Measurements from ENCODE around the gene CAPN2.
"Not testable (repeated sequence)": the region's sequence is repeated elsewhere in the genome, so short reads cannot be mapped to it uniquely, and the experiment has no call there.

The CAPN2 gene

DNA sequence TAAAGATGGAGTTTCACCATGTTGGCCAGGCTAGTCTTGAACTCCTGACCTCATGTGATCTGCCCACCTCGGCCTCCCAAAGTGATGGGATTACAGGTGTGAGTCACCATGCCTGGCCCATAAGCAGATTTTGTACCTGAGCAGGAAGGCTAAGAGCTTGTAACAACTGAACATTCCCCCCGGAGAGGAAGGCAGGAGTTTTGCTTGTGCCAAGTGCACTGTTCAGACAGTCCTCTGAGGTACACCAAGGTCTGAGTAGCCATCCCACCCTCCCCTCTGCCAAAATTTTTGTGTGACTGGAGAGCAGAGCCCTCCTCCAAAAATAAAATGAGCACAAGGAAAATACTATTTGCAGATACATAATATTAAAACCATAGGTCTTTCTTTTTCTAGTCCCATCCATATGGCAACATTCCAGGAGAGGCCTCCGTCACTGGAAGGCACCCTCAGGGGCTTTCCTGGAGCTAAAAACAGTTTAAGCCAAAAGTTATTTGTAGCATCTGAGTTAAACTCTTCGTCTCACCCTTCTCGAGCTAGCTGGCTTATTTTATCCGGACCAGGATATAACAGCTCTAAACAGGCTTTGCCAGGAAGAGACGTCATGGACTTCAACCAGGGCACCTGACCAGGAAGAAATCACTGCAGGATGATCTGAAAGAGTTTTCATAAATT lies 27.2 kb downstream of the CAPN2 start:
- peak; percentile 13 for DNase-seq

GRCh38 chr1:223740038-223740736 lies 27.8 kb downstream of the CAPN2 start:
- not testable (repeated sequence) for DNase-seq

GRCh38 chr1:223741861-223742260 lies 29.5 kb downstream of the CAPN2 start:
- peak; percentile 73 for DNase-seq

- no peak for DNase-seq
Observed at GRCh38 chr1:223742856-223743517, 30.6 kb downstream of the CAPN2 start.

- DNase-seq, result no peak
Observed at GRCh38 chr1:223745731-223746130, 33.4 kb downstream of the CAPN2 start.

GRCh38 chr1:223747838-223748335 lies 35.5 kb downstream of the CAPN2 start:
- DNase-seq, result no peak

- peak; percentile 38 for DNase-seq
Observed at GRCh38 chr1:223748405-223748772, 36.0 kb downstream of the CAPN2 start.

- peak; percentile 59 for DNase-seq
Observed at GRCh38 chr1:223748773-223749733, 36.7 kb downstream of the CAPN2 start.

DNA sequence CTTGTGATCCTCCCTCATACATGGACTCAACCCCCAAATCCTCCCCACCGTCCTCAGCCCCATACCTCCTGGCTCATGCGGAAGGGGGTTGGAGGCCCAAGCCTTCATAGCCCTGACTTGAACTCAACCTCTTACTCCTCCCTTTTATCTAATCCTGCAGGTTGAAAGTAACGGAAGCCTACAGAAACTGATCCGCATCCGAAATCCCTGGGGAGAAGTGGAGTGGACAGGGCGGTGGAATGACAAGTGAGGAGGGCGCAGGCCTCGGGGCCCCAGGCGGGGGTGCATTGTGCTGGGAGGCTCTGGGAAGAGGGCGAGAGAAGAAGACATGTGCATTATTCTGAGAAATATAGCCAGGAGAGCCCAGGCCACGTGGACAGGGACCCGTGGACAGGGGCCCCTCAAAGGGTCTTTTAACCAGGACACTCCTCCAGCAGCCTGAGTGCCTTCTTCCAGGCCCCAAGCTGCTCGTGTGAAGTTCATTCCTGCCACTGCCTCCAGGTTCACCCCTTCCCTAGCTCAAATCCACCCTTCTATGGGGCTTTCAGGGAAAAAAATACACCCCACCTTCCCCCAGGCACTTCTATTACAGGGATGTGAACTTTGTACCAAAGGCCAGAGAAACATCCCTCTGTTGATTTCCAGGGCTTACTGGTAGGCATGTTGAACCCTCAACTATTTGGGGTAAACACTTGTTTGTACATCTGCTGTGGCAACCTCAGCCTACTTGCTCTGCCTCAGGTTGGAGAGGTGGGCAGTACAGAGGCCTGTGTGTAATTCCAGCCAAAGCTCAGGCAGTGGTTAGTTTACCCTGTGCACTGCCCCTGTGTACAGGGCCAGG lies 38.6 kb downstream of the CAPN2 start:
- DNase-seq, result no peak

GRCh38 chr1:223751696-223752095 lies 39.4 kb downstream of the CAPN2 start:
- DNase-seq, result no peak

GRCh38 chr1:223752721-223753515 lies 40.6 kb downstream of the CAPN2 start:
- DNase-seq, result no peak

DNA sequence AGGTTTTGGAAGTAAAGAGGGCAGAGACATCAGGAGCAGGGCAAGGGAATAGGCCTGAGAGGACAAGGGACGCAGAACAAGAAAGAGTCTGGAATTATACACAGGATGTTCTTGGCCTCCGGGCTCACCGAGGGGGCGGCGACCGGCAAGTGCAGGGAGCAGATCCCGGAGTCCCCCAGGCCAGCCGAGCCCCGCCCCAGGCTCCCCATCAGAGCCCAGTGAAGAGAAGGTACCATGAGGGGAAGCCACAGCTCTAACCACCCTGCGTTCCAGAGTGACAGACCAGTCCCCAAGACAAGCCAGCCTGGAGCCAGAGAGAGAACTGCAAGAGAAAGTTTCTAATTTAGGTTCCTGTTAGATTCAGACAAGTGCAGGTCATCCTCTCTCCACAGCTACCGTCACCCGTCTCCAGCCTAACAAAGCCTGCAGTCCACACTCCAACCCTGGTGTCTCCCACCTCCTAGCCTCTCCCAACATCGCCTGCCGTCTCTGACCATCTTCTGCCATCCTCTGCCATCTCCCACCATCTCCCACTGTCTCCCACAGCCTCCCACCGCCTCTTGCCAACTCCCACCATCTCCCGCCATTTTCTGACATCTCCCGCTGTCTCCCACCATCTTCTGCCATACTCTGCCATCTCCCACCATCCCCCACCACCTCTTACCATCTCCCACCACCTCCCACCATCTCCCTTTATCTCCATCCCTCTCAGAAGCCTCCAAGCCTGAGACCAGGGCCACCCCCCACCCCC lies 42.5 kb downstream of the CAPN2 start:
- DNase-seq, result no peak

GRCh38 chr1:223755432-223755792 lies 43.1 kb downstream of the CAPN2 start:
- DNase-seq, result no peak

GRCh38 chr1:223755992-223756775 lies 43.8 kb downstream of the CAPN2 start:
- no peak for DNase-seq

DNA sequence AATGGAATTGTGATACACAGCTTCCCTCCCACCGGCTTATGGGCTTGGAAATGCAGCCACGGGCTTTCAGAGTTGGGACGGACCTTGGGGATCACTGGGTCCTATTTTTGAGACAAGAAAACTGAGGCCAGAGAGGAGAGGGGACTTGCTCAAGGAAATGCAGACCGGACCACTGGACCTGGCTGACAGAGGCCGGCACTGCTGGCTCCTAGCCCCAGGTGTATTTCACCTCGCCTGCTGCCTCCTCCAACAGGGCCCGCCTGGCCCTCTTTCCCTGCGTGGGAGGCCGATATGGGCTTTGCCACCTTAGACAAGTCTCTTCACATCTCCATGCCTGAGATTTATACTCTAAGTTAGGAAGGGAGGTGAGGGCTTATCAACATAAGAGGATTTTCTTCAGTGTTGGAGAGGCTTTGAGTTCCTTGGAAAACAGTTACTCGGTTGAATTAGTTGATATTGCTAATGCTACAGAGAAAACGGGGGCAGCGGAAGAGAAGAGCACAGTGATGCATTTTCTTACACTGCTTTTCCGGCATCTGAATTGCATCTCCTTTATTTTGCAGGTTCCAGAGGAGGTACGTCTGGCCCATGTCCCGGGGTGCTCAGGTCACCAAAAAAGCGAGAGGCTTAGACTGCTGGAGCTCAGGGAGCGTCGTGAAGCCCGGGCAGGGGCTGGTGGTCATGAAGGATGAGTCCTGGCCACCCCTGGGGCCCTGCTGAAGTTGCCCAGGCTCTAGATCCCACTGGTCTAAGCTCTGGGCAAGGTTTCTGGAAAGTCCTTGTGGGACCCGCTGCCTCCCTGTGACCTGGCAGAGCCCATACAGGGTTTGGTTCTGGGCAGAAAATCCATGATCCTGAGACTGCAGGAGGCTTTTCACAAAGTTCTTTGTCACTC lies 44.7 kb downstream of the CAPN2 start:
- DNase-seq, result no peak

- DNase-seq, result no peak
Observed at GRCh38 chr1:223758734-223759133, 46.4 kb downstream of the CAPN2 start.

- no peak for DNase-seq
Observed at GRCh38 chr1:223759273-223759672, 46.9 kb downstream of the CAPN2 start.

DNA sequence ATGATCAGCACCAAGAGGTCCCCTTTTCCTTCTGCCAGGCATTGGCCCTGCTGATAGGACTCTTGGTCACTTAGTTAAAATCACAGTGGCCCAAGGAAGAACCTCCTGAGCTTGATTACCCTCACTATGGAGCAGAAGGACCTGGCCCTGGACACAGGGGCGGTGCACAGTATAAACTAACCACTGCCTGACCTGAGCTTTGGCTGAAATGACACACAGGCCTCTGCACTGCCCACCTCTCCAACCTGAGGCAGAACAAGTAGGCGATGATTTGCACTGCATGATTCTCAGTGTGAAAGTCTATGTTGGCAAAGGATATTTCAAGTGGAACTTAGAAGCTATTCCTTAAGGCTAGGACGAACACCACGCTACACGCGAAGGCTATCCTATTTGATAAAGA lies 48.5 kb downstream of the CAPN2 start:
- DNase-seq, result no peak

Measured in fibroblast of skin of abdomen (primary cell).